Activated CD4-positive, alpha-beta T cell treated with anti-CD3 and anti-CD28 coated beads, Interleukin-2, amount 10 ng/mL, durations not matched to agents 7 days and 5 days (primary cell): ENCODE measurements around the gene BDH2. TPM values are rescaled to one million over a fixed set of nuclear protein-coding genes. Genes with fewer than 3 reads are reported as not detected.

Experiments used
- CTCF ChIA-PET: fragments of 350-600 bp; sonication (Branson Sonifier 250); formaldehyde crosslinking; loops from one replicate; lab custom pipeline; 2021; ENCODE audit warnings: antibody characterized with exemption; lab: Charles Lee
- POLR2A ChIA-PET: fragments of 350-600 bp; sonication (Branson Sonifier 250); formaldehyde crosslinking; loops from one replicate; lab custom pipeline; 2021; ENCODE audit warnings: antibody characterized with exemption; lab: Charles Lee
- DNase-seq: peaks from one replicate; pipeline ENCODE4 v3.0.0-alpha.2; 2020
- H3K27ac Mint-ChIP-seq: one replicate; pipeline ENCODE4 v1.8.0; 2021; ENCODE audit warnings: mild to moderate bottlenecking, moderate library complexity, mixed read lengths
- H3K27me3 Mint-ChIP-seq: one replicate; pipeline ENCODE4 v1.8.0; 2021; ENCODE audit warnings: mixed read lengths
- H3K36me3 Mint-ChIP-seq: one replicate; pipeline ENCODE4 v1.8.0; 2021; ENCODE audit warnings: low read depth, mixed read lengths
- H3K4me1 Mint-ChIP-seq: one replicate; pipeline ENCODE4 v1.8.0; 2021; ENCODE audit warnings: mixed read lengths
- H3K4me3 Mint-ChIP-seq: one replicate; pipeline ENCODE4 v1.8.0; 2021; ENCODE audit warnings: mild to moderate bottlenecking, moderate library complexity, mixed read lengths
- H3K9me3 Mint-ChIP-seq: one replicate; pipeline ENCODE4 v1.8.0; 2021; ENCODE audit warnings: mixed read lengths
- total RNA-seq, 2 experiments: library from RNA; stranded (reverse); gene quantifications; one replicate each; pipeline ENCODE4 v1.2.3, GENCODE V29; 2021

Gene BDH2
- total RNA-seq, 2 experiments from 2014 or later = 15.5 to 17.2 TPM

- Mint-ChIP-seq H3K9me3 (no peaks in the 10 kb centered on the region), H3K27ac (no peak overlapping the region), H3K36me3 (peaks cover 8% of the 10 kb centered on the region), H3K27me3 (no peaks in the 10 kb centered on the region), H3K4me1 (peaks cover 18% of the 10 kb centered on the region), H3K4me3 (no peak overlapping the region)
- ChIA-PET CTCF (interaction anchor here (1.0 to 3.8 kb wide), 4 partner anchors 10 to 93 kb away, joined by 3 to 24 read pairs (median 10); no protein-coding TSS in a partner anchor), POLR2A (interaction anchor here (0.7 kb wide), 1 partner anchor 94 kb away, joined by 3 read pairs; no protein-coding TSS in a partner anchor)
- DNase-seq = no peak
Measured at GRCh38 chr4:103100691-103101090, 1.1 kb upstream of the BDH2 start.

- peaks cover 4% of the 10 kb centered on the region for H3K36me3 Mint-ChIP-seq
- DNase-seq = no peak
- H3K27ac Mint-ChIP-seq = peak overlapping the region; percentile 89
- ChIA-PET POLR2A (no interaction called here), CTCF (interaction anchor here (0.6 to 3.8 kb wide), 10 partner anchors 8 to 98 kb away, joined by 3 to 24 read pairs (median 4); no protein-coding TSS in a partner anchor)
- peak overlapping the region; percentile 85 for H3K4me3 Mint-ChIP-seq
- H3K4me1 Mint-ChIP-seq = peaks cover 18% of the 10 kb centered on the region
- H3K9me3 Mint-ChIP-seq = no peaks in the 10 kb centered on the region
- no peaks in the 10 kb centered on the region for H3K27me3 Mint-ChIP-seq
Measured at GRCh38 chr4:103098756-103099440, 736 bp downstream of the BDH2 start.

- Mint-ChIP-seq H3K4me1 (peaks cover 18% of the 10 kb centered on the region), H3K9me3 (no peaks in the 10 kb centered on the region), H3K27me3 (no peaks in the 10 kb centered on the region), H3K27ac (no peak overlapping the region), H3K36me3 (peaks cover 4% of the 10 kb centered on the region), H3K4me3 (no peak overlapping the region)
- ChIA-PET CTCF (interaction anchor here (1.3 to 3.8 kb wide), 3 partner anchors 8 to 61 kb away, joined by 3 to 24 read pairs (median 3); no protein-coding TSS in a partner anchor), POLR2A (no interaction called here)
- no peak for DNase-seq
Measured at GRCh38 chr4:103098341-103098740, 1.3 kb downstream of the BDH2 start.

- no peak for DNase-seq
- Mint-ChIP-seq H3K4me3 (no peak overlapping the region), H3K9me3 (no peaks in the 10 kb centered on the region), H3K36me3 (peaks cover 7% of the 10 kb centered on the region), H3K27me3 (no peaks in the 10 kb centered on the region), H3K4me1 (peaks cover 30% of the 10 kb centered on the region), H3K27ac (no peak overlapping the region)
- CTCF ChIA-PET = no interaction called here
- POLR2A ChIA-PET = interaction anchor here (0.6 kb wide), 1 partner anchor 470 kb away, joined by 12 read pairs; no protein-coding TSS in a partner anchor
Measured at GRCh38 chr4:103097112-103097511, 2.5 kb downstream of the BDH2 start.

- peaks cover 37% of the 10 kb centered on the region for H3K4me1 Mint-ChIP-seq
- peaks cover 10% of the 10 kb centered on the region for H3K36me3 Mint-ChIP-seq
- H3K27me3 Mint-ChIP-seq = no peaks in the 10 kb centered on the region
- POLR2A ChIA-PET = no interaction called here
- no peak overlapping the region for H3K4me3 Mint-ChIP-seq
- no peaks in the 10 kb centered on the region for H3K9me3 Mint-ChIP-seq
- DNase-seq = no peak
- CTCF ChIA-PET = interaction anchor here (0.8 to 1.1 kb wide), 2 partner anchors 15 to 650 kb away, joined by 3 to 5 read pairs; no protein-coding TSS in a partner anchor
- no peak overlapping the region for H3K27ac Mint-ChIP-seq
Measured at GRCh38 chr4:103095080-103095479, 4.6 kb downstream of the BDH2 start.

- DNase-seq = no peak
- POLR2A ChIA-PET = no interaction called here
- H3K9me3 Mint-ChIP-seq = no peaks in the 10 kb centered on the region
- H3K27me3 Mint-ChIP-seq = no peaks in the 10 kb centered on the region
- CTCF ChIA-PET = interaction anchor here (0.7 to 5.6 kb wide), 13 partner anchors 8 to 793 kb away, joined by 3 to 47 read pairs (median 4); partner anchors contain the start of genes BDH2, SLC9B1 and SLC9B2
- peak overlapping the region; percentile 56 for H3K4me3 Mint-ChIP-seq
- peak overlapping the region; percentile 77 for H3K27ac Mint-ChIP-seq
- H3K36me3 Mint-ChIP-seq = peaks cover 18% of the 10 kb centered on the region
- peaks cover 25% of the 10 kb centered on the region for H3K4me1 Mint-ChIP-seq
Measured at GRCh38 chr4:103092245-103092644, 7.4 kb downstream of the BDH2 start.

GRCh38 chr4:103091601-103092223 lies 7.9 kb downstream of the BDH2 start:
- ChIA-PET CTCF (interaction anchor here (0.7 to 5.6 kb wide), 14 partner anchors 9 to 792 kb away, joined by 3 to 47 read pairs (median 4); partner anchors contain the start of genes BDH2, SLC9B1 and SLC9B2), POLR2A (no interaction called here)
- H3K27ac Mint-ChIP-seq = peak overlapping the region; percentile 77
- DNase-seq = peak; percentile 73
- no peaks in the 10 kb centered on the region for H3K9me3 Mint-ChIP-seq
- peaks cover 25% of the 10 kb centered on the region for H3K4me1 Mint-ChIP-seq
- peak overlapping the region; percentile 56 for H3K4me3 Mint-ChIP-seq
- no peaks in the 10 kb centered on the region for H3K27me3 Mint-ChIP-seq
- H3K36me3 Mint-ChIP-seq = peaks cover 19% of the 10 kb centered on the region

- Mint-ChIP-seq H3K27ac (no peak overlapping the region), H3K9me3 (no peaks in the 10 kb centered on the region), H3K4me3 (no peak overlapping the region), H3K4me1 (peaks cover 25% of the 10 kb centered on the region), H3K27me3 (no peaks in the 10 kb centered on the region), H3K36me3 (peaks cover 27% of the 10 kb centered on the region)
- ChIA-PET CTCF (interaction anchor here (0.5 to 5.6 kb wide), 5 partner anchors 10 to 476 kb away, joined by 3 to 47 read pairs (median 6); partner anchors contain the start of genes BDH2 and SLC9B2), POLR2A (no interaction called here)
- DNase-seq = no peak
Measured at GRCh38 chr4:103089481-103089880, 10.2 kb downstream of the BDH2 start.

- Mint-ChIP-seq H3K4me3 (no peak overlapping the region), H3K9me3 (no peaks in the 10 kb centered on the region), H3K4me1 (peaks cover 8% of the 10 kb centered on the region), H3K27me3 (no peaks in the 10 kb centered on the region), H3K27ac (no peak overlapping the region), H3K36me3 (peaks cover 27% of the 10 kb centered on the region)
- POLR2A ChIA-PET = no interaction called here
- no peak for DNase-seq
- CTCF ChIA-PET = no interaction called here
Measured at GRCh38 chr4:103086551-103086950, 13.1 kb downstream of the BDH2 start.

GRCh38 chr4:103085555-103086196 lies 14.0 kb downstream of the BDH2 start:
- POLR2A ChIA-PET = no interaction called here
- CTCF ChIA-PET = no interaction called here
- peaks cover 31% of the 10 kb centered on the region for H3K36me3 Mint-ChIP-seq
- no peaks in the 10 kb centered on the region for H3K27me3 Mint-ChIP-seq
- H3K27ac Mint-ChIP-seq = no peak overlapping the region
- H3K4me3 Mint-ChIP-seq = no peak overlapping the region
- H3K9me3 Mint-ChIP-seq = no peaks in the 10 kb centered on the region
- DNase-seq = no peak
- peaks cover 6% of the 10 kb centered on the region for H3K4me1 Mint-ChIP-seq

GRCh38 chr4:103079621-103080020 lies 20.0 kb downstream of the BDH2 start:
- H3K4me1 Mint-ChIP-seq = peaks cover 33% of the 10 kb centered on the region
- H3K36me3 Mint-ChIP-seq = peaks cover 20% of the 10 kb centered on the region
- H3K9me3 Mint-ChIP-seq = no peaks in the 10 kb centered on the region
- ChIA-PET CTCF (interaction anchor here (1.0 to 7.3 kb wide), 5 partner anchors 11 to 23 kb away, joined by 3 to 47 read pairs (median 5); partner anchors contain the start of gene BDH2), POLR2A (no interaction called here)
- no peak overlapping the region for H3K27ac Mint-ChIP-seq
- H3K4me3 Mint-ChIP-seq = no peak overlapping the region
- DNase-seq = no peak
- H3K27me3 Mint-ChIP-seq = no peaks in the 10 kb centered on the region

GRCh38 chr4:103076747-103077347 lies 22.8 kb downstream of the BDH2 start, which contains the start of gene SLC9B2:
Gene SLC9B2, minus strand, starts transcription at chr4:103076761. Its CDS starts 9,211 bp downstream, at chr4:103067550.
- Mint-ChIP-seq H3K4me1 (peaks cover 47% of the 10 kb centered on the region), H3K9me3 (no peaks in the 10 kb centered on the region), H3K27me3 (no peaks in the 10 kb centered on the region), H3K4me3 (peak within 1 kb of the TSS; percentile 85), H3K36me3 (peaks cover 32% of the 10 kb centered on the region), H3K27ac (peak within 1 kb of the TSS; percentile 98)
- DNase-seq = no peak
- ChIA-PET POLR2A (no interaction called here), CTCF (interaction anchor here (0.9 to 7.3 kb wide), 5 partner anchors 12 to 24 kb away, joined by 3 to 47 read pairs (median 4); no protein-coding TSS in a partner anchor)
